Measurements from ENCODE around the gene PIF1.

The PIF1 gene

DNA sequence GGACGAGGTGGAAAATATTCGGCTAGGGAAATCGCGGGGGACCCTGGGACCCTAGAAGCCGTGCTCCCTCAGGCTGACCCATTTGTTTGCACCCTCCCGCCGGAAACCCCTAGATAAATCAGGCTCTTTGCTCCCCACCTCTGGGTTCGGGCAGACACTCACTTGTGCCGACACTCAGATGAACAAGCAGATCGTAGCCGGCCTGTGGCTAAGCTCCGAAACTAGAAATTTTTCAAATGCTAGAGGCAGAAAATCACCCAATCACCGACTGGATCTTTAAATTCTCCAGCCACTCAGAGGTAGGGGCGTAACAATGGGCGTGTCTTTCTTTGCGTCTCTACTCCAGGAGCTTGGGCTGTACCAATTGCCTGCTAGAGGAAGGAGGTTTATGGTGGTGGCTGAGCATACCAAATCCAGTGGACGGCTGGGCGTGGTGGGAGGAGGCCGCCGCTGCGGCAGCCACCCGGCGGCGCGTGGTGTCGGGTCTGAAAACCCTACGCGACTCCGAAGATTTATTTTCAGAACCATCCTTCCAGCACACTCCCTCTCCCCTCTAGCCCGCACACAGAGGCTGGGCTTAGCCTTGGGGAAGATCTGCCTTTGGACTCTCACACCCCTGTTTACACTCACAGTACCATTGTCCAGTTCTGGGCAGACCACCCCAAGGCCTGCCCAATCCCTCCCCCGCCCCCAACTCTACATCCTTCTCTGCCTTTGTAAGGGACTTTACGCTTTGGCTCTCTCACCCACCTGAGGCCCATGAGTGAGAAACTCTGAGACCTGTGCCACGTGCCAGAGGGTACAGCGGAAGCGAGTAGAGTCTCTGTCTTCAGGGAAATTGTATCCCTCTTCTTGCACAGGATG is at the start of gene PIF1:
PIF1 (minus strand) TSS at position 217 of the 864 bp plus-strand sequence. CDS start 1,312 bp downstream, outside the sequence.
- peak; percentile 58 to 82 for DNase-seq (ENCODE audit: low read depth in 2 of 2)

- no peak for DNase-seq (ENCODE audit: low read depth in 2 of 2)
These were observed 44.9 kb upstream of the PIF1 start for GRCh38 chr15:64870353-64870752.

DNA sequence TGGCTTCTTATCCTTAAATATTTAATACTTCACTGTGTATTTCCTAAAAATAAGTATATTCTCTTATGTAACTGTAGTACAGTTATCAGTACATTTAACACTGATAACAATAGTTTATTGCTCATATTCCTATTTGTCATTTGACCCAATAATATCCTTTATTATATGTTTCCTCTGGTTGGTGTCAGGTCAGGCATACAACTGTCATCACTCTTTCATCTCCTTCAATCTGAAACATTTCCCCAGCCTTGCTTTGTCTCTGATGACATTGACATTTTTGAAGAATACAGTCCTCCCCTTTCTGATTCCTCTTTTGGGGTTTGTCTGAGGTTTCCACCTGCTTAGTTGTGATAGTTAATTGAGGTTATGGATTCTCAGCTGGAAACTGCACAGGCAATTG is 44.1 kb upstream of the PIF1 start:
- DNase-seq (ENCODE audit: low read depth in 2 of 2), result no peak

- no peak for DNase-seq (ENCODE audit: low read depth in 2 of 2)
These were observed 40.6 kb upstream of the PIF1 start for GRCh38 chr15:64865998-64866520.

DNA sequence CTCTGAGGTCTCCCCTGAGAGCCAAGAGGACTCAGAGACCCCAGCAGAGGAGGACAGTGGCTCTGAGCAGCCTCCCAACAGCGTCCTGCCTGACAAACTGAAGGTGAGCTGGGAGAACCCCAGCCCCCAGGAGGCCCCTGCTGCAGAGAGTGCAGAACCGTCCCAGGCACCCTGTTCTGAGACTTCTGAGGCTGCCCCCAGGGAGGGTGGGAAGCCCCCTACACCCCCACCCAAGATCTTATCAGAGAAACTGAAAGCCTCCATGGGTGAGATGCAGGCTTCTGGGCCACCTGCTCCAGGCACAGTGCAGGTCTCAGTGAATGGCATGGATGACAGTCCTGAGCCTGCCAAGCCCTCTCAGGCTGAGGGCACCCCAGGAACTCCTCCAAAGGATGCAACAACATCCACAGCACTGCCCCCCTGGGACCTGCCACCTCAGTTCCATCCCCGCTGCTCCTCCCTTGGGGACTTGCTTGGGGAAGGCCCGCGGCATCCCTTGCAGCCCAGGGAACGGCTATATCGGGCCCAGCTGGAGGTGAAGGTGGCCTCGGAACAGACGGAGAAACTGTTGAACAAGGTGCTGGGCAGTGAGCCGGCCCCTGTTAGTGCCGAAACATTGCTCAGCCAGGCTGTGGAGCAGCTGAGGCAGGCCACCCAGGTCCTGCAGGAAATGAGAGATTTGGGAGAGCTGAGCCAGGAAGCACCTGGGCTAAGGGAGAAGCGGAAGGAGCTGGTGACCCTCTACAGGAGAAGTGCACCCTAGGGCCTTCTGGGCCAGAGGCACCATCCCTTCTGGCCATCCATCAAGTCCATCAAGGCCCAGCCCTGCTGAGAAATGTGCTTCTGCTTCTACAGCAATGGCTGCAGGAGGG is 39.9 kb upstream of the PIF1 start:
- DNase-seq (ENCODE audit: low read depth in 2 of 2), result no peak

- no peak for DNase-seq (ENCODE audit: low read depth in 2 of 2)
These were observed 38.6 kb upstream of the PIF1 start for GRCh38 chr15:64864068-64864467.

- no peak for DNase-seq (ENCODE audit: low read depth in 2 of 2)
These were observed 37.0 kb upstream of the PIF1 start for GRCh38 chr15:64862408-64862807.

- DNase-seq (ENCODE audit: low read depth in 2 of 2), result no peak
These were observed 36.5 kb upstream of the PIF1 start for GRCh38 chr15:64861960-64862359.

DNA sequence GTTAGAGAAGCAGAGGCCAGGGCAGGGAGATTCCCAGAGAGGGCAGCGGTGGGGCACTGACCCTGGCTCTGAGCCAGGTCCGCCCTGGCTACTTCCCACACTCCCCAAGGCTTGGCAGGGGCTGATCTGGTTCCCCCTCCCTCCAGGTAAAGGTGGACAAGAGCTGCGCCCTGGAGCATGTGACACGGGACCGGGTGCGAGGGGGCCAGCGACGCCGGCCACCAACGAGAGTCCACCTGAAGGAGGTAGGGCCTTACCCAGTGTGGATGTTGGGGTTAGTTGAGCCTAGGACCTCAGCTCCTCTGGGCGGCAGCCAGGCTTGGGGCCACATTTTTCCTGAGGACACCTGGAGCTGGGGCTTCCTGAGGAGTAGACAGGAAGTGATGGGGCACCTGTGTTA is 35.9 kb upstream of the PIF1 start:
- DNase-seq (ENCODE audit: low read depth in 2 of 2), result no peak

GRCh38 chr15:64859226-64859625 is 33.8 kb upstream of the PIF1 start:
- DNase-seq (ENCODE audit: low read depth in 2 of 2), result no peak

GRCh38 chr15:64858021-64858575 is 32.7 kb upstream of the PIF1 start:
- no peak for DNase-seq (ENCODE audit: low read depth in 2 of 2)

- no peak for DNase-seq (ENCODE audit: low read depth in 2 of 2)
These were observed 32.0 kb upstream of the PIF1 start for GRCh38 chr15:64857421-64857820.

- no peak for DNase-seq (ENCODE audit: low read depth in 2 of 2)
These were observed 31.1 kb upstream of the PIF1 start for GRCh38 chr15:64856429-64857145.

DNA sequence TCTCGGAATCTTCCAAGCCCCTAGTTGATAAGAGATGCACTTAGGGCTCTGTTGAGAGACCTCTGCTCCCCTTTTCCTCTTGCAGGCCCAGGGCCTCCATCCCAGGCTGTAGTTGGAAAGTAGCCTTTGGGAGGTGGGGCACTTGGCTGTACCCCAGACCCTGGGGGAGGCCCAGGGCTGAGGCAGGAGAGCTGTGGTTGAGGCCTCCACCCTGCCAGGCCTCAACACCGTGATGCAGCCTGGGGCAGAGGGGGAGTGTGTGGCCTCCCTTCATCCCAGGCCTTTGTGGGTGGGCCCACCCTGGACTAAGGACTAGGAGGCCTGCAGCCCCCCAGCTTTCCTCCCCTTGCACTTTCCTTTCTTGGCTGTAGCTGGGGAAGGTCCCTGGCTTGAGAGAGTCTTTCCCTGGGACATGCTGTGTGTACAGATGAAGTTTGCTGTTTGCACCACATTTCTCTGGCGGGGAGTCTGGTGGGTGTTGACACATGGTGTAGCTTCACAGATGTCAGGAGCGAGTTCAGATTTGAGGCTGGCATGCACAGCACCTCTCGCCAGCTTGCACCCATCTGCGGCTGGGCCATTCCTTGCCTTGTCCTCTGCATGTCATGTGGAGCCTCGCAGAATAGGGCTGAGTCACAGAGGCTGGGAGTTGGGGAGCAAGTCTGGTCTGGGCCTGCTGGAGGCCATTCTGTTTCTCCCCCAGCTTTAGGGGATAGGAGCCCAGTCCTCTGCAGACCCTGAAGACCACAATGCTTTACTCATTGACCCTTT is 29.9 kb upstream of the PIF1 start:
- DNase-seq (ENCODE audit: low read depth in 2 of 2), result no peak

- no peak for DNase-seq (ENCODE audit: low read depth in 2 of 2)
These were observed 29.1 kb upstream of the PIF1 start for GRCh38 chr15:64854526-64854925.

DNA sequence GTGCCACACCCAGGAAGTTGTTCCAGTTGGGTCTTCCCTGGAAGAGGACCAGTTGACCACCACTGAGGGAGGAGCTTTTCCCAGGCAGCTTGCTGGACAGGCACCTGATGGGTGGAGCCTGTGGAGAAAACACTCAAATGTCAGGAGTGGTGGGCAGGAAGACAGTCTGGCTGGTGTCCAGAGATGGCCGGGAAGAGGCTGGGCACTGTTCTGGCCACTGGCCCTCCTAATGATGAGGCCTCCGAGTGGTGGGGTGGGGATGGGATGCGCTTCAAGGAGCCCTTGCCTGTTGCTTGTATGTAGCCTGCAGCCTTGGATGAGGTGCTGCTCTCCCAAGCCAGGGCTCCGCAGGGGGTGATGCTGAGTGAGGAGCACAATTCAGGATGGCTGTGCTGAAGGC is 28.6 kb upstream of the PIF1 start:
- no peak for DNase-seq (ENCODE audit: low read depth in 2 of 2)

DNA sequence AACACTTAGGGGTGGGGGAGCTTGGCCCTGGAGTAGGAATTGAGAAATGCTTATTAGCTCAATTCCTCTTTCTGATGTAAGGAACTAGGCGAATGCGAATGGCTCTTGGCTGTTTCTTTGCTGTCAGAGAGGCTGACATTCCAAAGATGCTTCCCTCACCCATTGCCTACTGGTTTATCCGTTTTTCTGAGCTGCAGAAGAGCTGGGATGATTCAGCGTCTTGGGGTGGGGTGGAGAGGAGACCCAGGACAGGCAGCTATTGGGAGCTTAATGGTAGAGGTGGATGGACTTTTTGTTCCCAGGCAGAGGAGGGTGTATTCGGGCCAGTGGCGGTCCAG is 26.0 kb upstream of the PIF1 start:
- DNase-seq (ENCODE audit: low read depth in 2 of 2), result no peak

DNA sequence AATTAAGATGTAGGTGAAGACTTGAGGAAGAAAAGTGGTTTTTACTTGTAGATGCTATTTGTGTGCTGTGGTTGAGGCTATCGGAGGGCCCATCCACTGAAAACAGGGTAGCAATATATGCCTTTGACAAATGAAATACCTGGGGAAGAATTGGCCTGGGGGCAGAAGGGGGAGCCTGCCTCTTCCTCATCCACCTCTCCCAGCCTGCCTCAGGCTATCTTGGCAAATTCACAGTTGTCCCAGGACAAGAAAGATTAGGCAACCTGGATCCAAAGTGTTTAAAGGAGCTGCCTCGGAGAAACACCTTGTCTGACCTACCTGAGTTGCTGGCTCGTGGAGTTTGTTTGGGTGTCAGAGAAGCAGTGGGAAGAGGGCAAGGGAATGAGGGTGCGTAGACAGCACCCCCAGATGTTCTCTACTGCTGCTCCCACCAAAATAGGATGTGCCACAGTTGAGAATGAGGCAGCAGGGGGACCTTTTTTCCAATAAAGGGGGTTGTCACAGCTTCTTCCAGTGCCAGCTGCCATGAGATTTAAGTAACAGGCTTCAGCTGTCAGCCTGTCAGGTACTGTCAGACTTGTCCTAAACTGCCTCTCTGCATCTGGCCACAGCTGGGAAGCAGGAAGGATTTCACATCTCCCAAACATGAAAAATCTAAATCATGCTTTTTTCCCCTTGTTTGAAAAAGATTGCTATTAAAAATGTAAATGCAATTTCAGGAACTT is 25.5 kb upstream of the PIF1 start:
- DNase-seq (ENCODE audit: low read depth in 2 of 2), result no peak

DNA sequence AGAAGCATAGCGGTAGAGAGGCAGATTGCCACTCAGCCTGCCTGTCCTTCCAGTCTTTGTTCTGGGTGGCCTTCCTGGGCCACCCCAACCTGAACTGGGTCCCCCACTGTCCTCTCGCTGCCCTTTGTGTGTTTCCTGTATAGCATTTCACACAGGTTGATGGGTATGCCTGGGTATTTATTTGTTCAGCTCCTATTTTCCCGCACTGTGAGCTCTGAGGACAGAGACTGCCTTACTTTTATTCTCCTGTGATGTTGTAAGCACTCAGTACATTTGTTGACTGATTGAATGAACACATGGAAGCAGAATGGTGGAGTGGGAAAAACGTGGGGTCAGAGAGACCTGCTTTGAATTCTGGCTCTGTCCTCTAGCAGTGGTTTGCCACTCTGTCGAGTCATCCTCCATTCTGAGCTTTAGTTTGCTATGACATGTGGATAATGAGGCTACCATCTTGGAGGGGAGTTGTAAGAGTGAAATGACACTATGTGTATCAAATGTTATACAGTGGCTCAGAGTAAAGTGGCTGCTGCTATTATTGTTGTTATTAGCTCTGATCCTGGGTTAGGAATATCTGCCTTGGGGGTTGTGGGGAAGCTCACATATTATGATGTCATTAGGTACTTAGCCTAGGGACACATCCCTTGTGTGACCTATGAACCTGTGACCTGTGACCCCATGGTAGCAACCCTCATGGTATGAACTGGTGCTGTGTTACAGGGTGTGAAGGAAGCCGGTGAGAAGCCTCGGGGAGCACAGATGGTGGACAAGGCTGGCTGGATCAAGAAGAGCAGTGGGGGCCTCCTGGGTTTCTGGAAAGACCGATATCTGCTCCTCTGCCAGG is 22.6 kb upstream of the PIF1 start:
- no peak for DNase-seq (ENCODE audit: low read depth in 2 of 2)
